GM19397 (cell line): ENCODE data around the gene CHN2.

ENCODE experiments used
- ATAC-seq: cut with Tn5 transposase; IDR thresholded peaks from one replicate; pipeline ENCODE4 v1.9.1; 2021; ENCODE audit warnings: mild to moderate bottlenecking, moderate library complexity; ENCODE audit not compliant: unreplicated experiment

CHN2 gene

DNA sequence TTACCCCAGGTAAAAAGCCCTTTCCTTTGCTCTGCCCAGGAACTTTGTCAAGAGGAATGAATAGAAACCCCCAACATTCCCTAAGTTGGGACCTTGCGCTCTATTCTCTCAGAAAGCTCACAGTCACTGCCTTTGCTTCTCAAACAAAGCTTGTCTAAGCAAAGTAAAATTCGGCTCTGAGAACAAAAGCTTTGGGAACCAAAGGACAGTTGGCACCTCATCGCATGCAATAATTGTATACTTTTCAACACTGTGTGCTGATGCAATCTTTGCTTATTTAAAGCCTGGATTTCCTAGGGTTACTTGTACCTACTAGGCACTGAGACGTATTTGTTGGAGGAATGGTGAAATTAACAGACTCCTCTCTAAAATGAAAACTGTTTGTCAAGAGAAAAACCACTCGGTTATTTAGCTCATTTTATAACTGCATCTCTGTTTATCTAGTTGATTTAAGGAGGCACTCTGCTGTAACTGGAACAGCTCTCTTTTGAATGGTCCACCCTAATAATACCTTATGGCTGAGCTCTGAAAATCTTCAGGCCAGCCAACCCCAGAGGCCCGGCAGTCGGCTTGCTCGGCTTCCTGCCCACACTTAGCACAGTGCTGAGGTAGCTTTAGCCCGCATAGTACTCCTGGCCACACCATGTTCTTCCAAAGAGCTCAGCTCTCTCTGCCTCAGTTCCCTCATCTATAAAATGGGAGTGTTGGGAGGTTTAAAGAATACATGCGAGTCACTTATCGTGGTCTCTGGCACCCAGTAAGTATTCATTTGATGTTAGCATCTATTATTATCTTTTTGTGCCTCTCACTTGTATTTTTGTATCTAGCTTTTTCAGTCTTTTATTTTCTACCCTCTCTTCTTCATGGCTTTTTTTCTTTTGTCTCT, 288.9 kb downstream of the CHN2 start:
- no peak for ATAC-seq

DNA sequence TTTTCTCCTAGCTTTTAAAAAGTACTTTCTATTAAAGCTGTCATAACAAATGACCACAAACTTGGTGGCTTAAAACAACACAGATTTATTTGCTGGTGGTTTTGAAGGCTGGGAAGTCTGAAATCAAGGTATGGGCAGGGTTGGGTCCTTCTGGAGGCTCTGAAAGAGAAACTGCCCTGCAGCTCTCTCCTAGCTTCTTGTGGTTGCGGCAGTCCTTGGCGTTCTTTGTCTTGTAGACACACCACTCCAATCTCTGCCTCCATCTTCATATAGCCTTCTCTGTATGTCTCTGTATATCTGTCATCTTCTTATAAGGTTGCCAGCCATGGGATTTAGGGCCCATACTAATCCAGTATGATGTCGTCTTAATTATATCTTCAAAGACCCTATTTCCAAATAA, 289.7 kb downstream of the CHN2 start:
- ATAC-seq: no peak

- no peak for ATAC-seq
Observed at GRCh38 chr7:29485339-29486190, 291.0 kb downstream of the CHN2 start.

DNA sequence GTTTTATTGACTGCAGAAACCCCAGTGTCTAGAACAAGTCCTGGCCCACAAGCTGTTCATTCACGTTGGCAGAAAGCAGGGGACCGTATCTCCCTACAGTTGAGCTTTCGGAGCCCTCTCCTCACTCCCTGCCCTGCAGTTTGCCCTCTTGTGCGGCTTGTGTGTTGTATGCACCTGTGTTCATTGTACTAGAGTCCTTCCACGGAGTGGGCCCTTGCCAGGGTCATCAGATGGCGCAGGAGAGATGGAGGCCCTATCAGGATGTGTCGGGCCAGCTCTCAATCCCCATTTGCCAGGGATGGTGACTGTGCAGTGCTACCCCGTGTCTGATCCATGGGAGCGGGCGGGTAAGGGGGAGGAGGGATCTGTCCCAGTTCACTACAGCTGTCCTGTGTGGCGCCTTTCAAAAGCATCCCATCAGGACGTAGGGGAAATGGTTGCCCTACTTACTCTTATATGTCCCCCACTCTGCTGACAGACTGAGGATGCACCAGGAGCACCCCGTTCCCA, 291.7 kb downstream of the CHN2 start:
- no peak for ATAC-seq

- ATAC-seq: no peak
Observed at GRCh38 chr7:29487424-29487823, 292.8 kb downstream of the CHN2 start.

- ATAC-seq: no peak
Observed at GRCh38 chr7:29488203-29488970, 293.8 kb downstream of the CHN2 start.

- ATAC-seq: no peak
Observed at GRCh38 chr7:29488977-29489376, 294.4 kb downstream of the CHN2 start.

DNA sequence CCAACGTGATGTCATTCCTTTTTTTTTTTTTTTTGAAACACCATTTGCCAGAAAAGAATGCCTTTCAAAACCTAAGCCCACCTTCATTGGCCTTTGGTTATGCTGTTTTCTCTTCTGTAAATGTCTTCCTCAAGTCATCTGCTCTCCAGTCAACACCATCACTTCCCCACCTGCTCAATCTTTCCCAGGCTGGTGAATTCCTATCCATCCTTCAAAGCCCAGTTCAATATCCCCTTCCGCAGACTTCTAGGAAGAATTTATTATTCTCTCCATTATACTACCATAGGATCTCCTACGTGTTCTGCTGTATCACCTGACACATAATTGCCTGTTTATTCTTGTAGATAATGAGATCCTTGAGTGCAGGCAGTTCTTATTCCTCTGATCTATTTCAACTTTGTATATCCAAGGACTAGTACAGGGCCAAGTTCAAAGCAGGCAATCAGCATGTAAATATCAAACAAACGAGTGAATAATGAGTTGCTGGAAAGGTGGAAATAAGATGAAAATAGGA, 295.6 kb downstream of the CHN2 start:
- ATAC-seq: no peak

GRCh38 chr7:29494350-29494749, 299.8 kb downstream of the CHN2 start:
- no peak for ATAC-seq

GRCh38 chr7:29495653-29496052, 301.1 kb downstream of the CHN2 start:
- no peak for ATAC-seq

DNA sequence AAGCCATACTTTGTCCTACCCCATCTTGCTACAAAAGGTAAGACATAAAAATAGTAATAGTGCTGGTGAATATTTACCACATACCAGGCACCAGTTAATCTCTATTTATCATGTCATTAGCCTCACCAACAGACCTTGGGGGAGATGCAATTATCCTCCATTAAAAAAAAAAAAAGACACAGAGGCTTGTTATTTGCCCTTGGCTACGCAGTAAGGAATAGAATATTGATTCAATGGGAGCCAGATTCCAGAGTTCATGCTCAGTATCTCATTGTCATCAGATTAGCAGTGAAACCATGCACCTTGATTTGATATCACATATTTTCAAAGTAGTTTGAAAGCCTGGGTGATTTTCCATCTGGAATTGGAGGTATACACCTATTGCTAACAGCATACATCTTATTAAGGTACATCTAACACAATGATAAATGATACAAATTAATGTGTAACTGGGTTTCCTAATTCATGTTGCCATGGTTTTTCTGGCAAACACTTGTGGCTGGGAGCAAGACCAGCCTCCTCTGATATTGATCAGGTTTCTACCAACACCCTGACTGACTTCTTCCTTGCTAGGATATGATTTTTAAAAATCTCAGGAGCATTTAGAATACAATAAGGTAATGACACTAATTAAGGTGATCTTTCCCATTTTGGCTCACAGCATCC, 301.9 kb downstream of the CHN2 start:
- ATAC-seq: no peak

DNA sequence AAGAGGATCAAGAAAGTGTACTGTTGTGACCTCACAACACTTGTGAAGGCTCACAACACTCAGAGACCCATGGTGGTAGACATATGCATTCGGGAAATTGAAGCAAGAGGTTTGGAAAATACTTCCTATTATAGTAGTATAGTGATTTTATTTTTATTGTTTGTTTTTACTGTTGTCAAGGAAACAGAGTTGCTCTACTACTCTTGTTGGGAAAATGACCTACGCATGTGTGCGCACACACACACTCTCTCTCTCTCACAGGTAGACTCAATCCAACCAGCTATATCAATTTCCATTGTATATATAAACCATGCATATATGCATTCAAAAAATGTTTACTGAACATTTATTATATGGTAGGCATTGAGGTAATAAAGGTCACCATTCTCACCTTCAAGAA, 305.4 kb downstream of the CHN2 start:
- no peak for ATAC-seq

GRCh38 chr7:29500719-29501118, 306.1 kb downstream of the CHN2 start:
- ATAC-seq: no peak

DNA sequence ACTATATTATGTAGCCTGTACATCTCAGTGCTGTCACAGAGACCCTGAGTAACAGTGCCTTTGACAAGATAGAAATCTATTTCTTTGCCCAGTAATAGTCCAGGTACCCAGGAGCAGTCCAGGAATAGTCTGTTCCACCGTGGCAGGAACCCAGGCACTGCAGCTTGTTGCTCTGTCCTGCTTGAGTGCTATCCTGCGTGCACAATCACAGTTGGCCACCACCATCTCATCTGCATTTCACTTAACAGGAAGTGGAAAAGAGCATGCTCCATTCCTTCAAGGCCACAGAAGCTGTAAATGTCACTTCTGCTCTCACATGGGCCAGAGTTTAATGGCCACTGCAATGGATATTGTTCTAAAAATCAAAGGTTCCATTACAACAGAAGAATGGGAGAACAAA, 307.6 kb downstream of the CHN2 start:
- ATAC-seq: no peak

- no peak for ATAC-seq
Observed at GRCh38 chr7:29505931-29506330, 311.4 kb downstream of the CHN2 start.

DNA sequence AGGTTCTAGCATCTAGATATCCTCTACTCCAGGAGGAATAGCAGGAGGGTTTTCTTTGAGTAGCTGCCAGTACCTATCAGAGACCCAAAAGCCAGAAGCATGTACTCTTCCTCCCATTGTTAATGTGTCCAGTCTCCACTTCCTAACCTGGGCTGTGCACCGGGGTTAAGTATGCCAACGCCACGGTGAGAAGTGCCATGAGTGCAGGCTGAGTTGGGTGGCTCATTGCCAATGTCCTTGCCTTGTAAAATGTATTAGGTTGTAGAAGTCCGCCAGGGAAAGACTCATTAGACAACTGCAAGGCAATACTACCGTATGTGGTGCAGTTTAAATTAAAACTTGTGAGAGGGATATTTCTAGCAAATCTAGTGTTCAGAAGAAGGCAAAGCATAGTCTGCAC, 314.0 kb downstream of the CHN2 start:
- no peak for ATAC-seq

- no peak for ATAC-seq
Observed at GRCh38 chr7:29510028-29510427, 315.5 kb downstream of the CHN2 start.

- ATAC-seq: no peak
Observed at GRCh38 chr7:29511337-29511736, 316.8 kb downstream of the CHN2 start.

- ATAC-seq: no peak
Observed at GRCh38 chr7:29511851-29512250, 317.3 kb downstream of the CHN2 start.

- no peak for ATAC-seq
Observed at GRCh38 chr7:29516491-29516890, 321.9 kb downstream of the CHN2 start.
